Measurements from ENCODE around the gene RNF114. TPM values are rescaled to one million over a fixed set of nuclear protein-coding genes. Genes with fewer than 3 reads are reported as not detected.
"Not testable (repeated sequence)": the region's sequence is repeated elsewhere in the genome, so short reads cannot be mapped to it uniquely, and the experiment has no call there.

Gene RNF114
- total RNA-seq, 4 donors from 2014 or later, result 73.2 to 102 (median 79.7) TPM

DNA sequence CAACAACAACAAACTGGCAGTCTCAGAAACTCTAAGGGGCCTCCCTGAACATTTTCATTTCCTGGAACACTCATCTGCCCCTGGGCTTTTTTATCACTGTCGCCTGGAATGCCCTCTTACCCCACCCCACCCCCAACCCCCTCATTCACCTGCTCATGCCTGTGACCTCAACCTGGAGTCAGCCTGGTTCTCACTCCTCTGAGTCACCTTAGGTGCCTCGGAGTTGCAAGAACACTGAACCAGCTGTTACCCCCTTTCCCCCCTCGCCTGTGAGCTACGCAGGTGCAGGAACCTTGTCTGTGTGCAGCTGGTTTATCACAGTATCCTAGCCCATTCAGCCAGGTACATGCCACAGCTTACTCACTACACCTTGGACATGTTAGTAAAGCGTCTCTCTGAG, 33.7 kb downstream of the RNF114 start:
- no peaks in the 10 kb centered on the region for H3K36me3 ChIP-seq
- TF ChIP-seq POLR2A (IDR thresholded peaks at IDR 0.05), result no peak
- TF ChIP-seq, protein P1, sequence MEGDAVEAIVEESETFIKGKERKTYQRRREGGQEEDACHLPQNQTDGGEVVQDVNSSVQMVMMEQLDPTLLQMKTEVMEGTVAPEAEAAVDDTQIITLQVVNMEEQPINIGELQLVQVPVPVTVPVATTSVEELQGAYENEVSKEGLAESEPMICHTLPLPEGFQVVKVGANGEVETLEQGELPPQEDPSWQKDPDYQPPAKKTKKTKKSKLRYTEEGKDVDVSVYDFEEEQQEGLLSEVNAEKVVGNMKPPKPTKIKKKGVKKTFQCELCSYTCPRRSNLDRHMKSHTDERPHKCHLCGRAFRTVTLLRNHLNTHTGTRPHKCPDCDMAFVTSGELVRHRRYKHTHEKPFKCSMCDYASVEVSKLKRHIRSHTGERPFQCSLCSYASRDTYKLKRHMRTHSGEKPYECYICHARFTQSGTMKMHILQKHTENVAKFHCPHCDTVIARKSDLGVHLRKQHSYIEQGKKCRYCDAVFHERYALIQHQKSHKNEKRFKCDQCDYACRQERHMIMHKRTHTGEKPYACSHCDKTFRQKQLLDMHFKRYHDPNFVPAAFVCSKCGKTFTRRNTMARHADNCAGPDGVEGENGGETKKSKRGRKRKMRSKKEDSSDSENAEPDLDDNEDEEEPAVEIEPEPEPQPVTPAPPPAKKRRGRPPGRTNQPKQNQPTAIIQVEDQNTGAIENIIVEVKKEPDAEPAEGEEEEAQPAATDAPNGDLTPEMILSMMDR (IDR thresholded peaks at IDR 0.05), result no peak
- H3K27ac ChIP-seq, result no peak overlapping the region
- intact Hi-C loops (cut with DNase I), result no loop called here
- no peaks in the 10 kb centered on the region for H3K27me3 ChIP-seq
- no peak for DNase-seq
- no peaks in the 10 kb centered on the region for H3K9me3 ChIP-seq
- H3K4me1 ChIP-seq, result peaks cover 0 to 19% (median 4%) of the 10 kb centered on the region in 3 donors
- H3K4me3 ChIP-seq, result no peak overlapping the region
- 14 to 64% methylated on average over 2 to 5 of the region's 5 CpGs for WGBS, 2 donors

DNA sequence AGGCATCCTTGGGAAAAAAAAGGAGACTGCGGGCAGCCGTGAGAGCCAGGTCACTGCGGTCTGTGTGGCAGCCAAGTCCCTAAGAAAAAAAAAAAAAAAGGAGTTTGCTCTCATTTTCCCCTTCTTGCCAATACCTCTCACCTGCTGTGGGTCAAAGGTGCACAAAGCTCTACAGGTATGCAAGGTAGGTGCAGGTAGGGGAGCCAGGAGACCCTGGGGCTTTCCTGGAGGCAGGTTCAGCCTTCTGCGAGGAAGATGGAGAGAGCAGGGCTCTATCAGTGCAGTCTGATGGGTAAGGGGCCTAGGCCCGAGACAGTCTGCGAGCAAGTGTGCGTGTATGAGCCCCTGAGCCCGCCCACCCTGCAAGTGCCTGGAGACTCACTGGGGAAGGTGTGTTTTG, 34.3 kb downstream of the RNF114 start:
- DNase-seq, result no peak
- Histone ChIP-seq H3K4me3 (no peak overlapping the region), H3K9me3 (no peaks in the 10 kb centered on the region), H3K4me1 (peaks cover 0 to 19% (median 4%) of the 10 kb centered on the region in 3 donors), H3K36me3 (no peaks in the 10 kb centered on the region), H3K27me3 (no peaks in the 10 kb centered on the region), H3K27ac (no peak overlapping the region)
- no peak for TF ChIP-seq POLR2A (IDR thresholded peaks at IDR 0.05)
- TF ChIP-seq, protein P1 (IDR thresholded peaks at IDR 0.05), result no peak
- WGBS, 2 donors, result 67 to 96% methylated on average over 4 to 6 of the region's 8 CpGs
- intact Hi-C loops (cut with DNase I), result no loop called here

DNA sequence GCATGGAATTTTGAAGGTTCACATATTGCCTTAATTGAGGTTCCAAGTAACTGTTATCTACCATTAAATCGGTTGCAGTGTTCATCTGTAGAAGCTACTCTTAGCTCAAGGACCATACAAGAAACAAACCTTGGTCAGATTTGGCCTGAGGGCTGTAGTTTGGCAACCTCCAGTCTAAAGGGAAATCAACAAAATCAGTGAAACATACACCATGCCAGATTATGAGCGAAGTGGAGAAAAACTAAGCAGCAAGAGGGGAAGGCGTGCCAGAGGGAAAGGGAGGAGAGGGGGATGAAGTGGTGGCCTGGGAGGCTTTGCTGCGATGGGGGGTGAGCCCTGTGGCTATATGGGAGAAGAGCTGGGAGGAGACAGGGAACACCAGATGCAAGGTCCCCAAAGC, 37.8 kb downstream of the RNF114 start:
- intact Hi-C loops (cut with DNase I), result no loop called here
- H3K27me3 ChIP-seq, result peaks cover 0 to under 1% (median 0%) of the 10 kb centered on the region in 4 donors
- H3K4me3 ChIP-seq, result no peak overlapping the region
- no peaks in the 10 kb centered on the region for H3K9me3 ChIP-seq
- H3K4me1 ChIP-seq, result peaks cover under 1 to 17% (median 4%) of the 10 kb centered on the region in 3 donors
- TF ChIP-seq, protein P1 (IDR thresholded peaks at IDR 0.05), result no peak
- TF ChIP-seq POLR2A (IDR thresholded peaks at IDR 0.05), result no peak
- 60 to 94% methylated on average over 4 of the region's 4 CpGs for WGBS, 2 donors
- H3K36me3 ChIP-seq, result no peaks in the 10 kb centered on the region
- DNase-seq, result no peak
- H3K27ac ChIP-seq, result no peak overlapping the region

DNA sequence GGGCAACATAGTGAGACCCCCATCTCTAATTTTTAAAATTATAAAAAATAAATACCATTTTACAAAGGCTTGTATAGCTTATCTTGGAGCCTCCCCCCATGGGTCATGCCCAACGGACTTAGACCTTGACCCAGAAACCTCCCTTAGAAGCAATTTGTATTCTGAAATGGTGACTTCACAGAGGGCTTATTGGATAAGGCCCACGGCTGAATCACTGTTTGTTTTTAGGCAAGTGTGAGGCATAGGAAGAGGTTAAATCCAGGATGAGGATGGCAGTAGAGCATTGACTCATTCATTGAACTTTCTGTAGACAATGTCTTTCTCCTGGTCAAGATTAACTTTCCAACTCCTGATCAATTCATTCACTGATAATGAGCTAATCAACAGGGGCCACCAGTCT, 40.3 kb downstream of the RNF114 start:
- Histone ChIP-seq H3K36me3 (no peaks in the 10 kb centered on the region), H3K4me3 (no peak overlapping the region), H3K4me1 (peaks cover 0 to 13% (median 5%) of the 10 kb centered on the region in 3 donors), H3K27ac (peak overlapping the region in 1 of 4 donors; percentile 14), H3K9me3 (no peaks in the 10 kb centered on the region), H3K27me3 (peaks cover 0 to 24% (median 0%) of the 10 kb centered on the region in 4 donors)
- DNase-seq, result no peak
- intact Hi-C loops (cut with DNase I), result no loop called here
- 14 to 40% methylated on average over 1 to 2 of the region's 2 CpGs for WGBS, 2 donors
- TF ChIP-seq POLR2A (IDR thresholded peaks at IDR 0.05), result no peak
- TF ChIP-seq, protein P1 (IDR thresholded peaks at IDR 0.05), result no peak

DNA sequence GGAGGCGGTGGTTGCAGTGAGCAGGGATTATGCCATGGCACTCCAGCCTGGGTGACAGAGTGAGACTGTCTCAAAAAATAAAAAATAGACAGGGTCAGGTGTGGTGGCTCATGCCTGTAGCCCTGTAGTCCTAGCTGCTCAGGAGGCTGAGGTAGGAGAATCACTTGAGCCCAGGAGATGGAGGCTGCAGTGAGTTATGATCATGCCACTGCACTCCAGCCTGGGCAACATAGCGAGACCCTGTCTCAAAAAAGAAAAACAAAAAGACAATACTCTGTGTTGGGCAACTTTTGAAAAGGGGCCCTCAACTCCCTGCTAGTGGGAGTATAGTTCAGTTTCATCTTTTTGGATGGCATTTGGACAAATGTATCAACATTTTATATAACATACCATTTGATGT, 41.5 kb downstream of the RNF114 start:
- H3K9me3 ChIP-seq, result not testable (repeated sequence)

DNA sequence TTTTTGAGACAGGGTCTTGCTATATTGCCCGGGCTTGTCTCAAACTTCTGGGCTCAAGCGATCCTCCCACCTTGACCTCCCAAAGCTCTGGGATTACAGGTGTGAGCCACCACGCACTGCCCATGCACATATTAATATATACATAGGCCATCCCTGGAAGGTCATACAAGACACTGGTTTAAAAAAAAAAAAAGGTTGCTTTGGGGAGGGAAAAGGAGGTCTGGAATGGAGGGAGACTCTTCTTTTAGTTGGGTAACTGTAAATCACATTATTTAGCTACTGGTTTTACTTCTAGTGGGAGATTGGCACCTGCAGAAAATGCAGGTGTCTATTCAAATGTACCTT, 42.5 kb downstream of the RNF114 start:
- H3K27ac ChIP-seq, result no peak overlapping the region
- H3K9me3 ChIP-seq, result no peaks in the 10 kb centered on the region
- 0 to 74% methylated on average over 1 to 3 of the region's 3 CpGs for WGBS, 2 donors
- H3K4me1 ChIP-seq, result peaks cover 8 to 34% (median 17%) of the 10 kb centered on the region in 3 donors
- no peak overlapping the region for H3K4me3 ChIP-seq
- H3K27me3 ChIP-seq, result peaks cover 0 to 34% (median 3%) of the 10 kb centered on the region in 4 donors
- TF ChIP-seq POLR2A (IDR thresholded peaks at IDR 0.05), result no peak
- TF ChIP-seq, protein P1 (IDR thresholded peaks at IDR 0.05), result no peak
- DNase-seq, result no peak
- intact Hi-C loops (cut with DNase I), result loop anchor here (2.0 kb wide), 1 partner anchor 92 kb away; no protein-coding TSS in a partner anchor
- no peaks in the 10 kb centered on the region for H3K36me3 ChIP-seq

More for the DNA sequence above, 41.5 kb downstream of the RNF114 start:
- not testable (repeated sequence) for H3K36me3 ChIP-seq, H3K27ac ChIP-seq, DNase-seq, H3K4me3 ChIP-seq
- peaks cover 0 to 34% (median 3%) of the 10 kb centered on the region in 4 donors for H3K27me3 ChIP-seq
- 90 to 93% methylated on average over 2 of the region's 2 CpGs for WGBS, 2 donors
- H3K4me1 ChIP-seq, result peaks cover 8 to 25% (median 9%) of the 10 kb centered on the region in 3 donors
- intact Hi-C loops (cut with DNase I), result loop anchor here (2.0 kb wide), 1 partner anchor 93 kb away; no protein-coding TSS in a partner anchor

All from esophagus squamous epithelium (tissue), 5 donors.